GM12865 (cell line): ENCODE data around the gene POLD1.

ENCODE experiments used
- DNase-seq: peaks from one replicate; pipeline ENCODE4 v3.0.0; 2010; ENCODE audit warnings: low read depth
- H3K4me3 ChIP-seq: 2 replicates; pipeline ENCODE4 v1.5.1; 2011; ENCODE audit warnings: mild to moderate bottlenecking, low read depth, low read length, control low read depth
- TF ChIP-seq, protein P1 (sequence below): IDR thresholded peaks from 2 replicates; pipeline ENCODE4 v1.5.1; 2011; ENCODE audit warnings: low read length, control low read depth, low read depth, inconsistent platforms; ENCODE audit not compliant: insufficient read depth; ENCODE audit errors: missing control alignments

The POLD1 gene

DNA sequence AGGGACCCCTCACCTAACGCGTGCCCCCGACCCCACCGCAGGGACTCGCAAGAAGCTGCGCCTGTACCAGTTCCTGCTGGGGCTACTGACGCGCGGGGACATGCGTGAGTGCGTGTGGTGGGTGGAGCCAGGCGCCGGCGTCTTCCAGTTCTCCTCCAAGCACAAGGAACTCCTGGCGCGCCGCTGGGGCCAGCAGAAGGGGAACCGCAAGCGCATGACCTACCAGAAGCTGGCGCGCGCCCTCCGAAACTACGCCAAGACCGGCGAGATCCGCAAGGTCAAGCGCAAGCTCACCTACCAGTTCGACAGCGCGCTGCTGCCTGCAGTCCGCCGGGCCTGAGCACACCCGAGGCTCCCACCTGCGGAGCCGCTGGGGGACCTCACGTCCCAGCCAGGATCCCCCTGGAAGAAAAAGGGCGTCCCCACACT lies 43.9 kb downstream of the POLD1 start:
- TF ChIP-seq, protein P1, sequence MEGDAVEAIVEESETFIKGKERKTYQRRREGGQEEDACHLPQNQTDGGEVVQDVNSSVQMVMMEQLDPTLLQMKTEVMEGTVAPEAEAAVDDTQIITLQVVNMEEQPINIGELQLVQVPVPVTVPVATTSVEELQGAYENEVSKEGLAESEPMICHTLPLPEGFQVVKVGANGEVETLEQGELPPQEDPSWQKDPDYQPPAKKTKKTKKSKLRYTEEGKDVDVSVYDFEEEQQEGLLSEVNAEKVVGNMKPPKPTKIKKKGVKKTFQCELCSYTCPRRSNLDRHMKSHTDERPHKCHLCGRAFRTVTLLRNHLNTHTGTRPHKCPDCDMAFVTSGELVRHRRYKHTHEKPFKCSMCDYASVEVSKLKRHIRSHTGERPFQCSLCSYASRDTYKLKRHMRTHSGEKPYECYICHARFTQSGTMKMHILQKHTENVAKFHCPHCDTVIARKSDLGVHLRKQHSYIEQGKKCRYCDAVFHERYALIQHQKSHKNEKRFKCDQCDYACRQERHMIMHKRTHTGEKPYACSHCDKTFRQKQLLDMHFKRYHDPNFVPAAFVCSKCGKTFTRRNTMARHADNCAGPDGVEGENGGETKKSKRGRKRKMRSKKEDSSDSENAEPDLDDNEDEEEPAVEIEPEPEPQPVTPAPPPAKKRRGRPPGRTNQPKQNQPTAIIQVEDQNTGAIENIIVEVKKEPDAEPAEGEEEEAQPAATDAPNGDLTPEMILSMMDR, result no peak
- DNase-seq, result peak; percentile 82
- peak overlapping the region; percentile 19 for H3K4me3 ChIP-seq

DNA sequence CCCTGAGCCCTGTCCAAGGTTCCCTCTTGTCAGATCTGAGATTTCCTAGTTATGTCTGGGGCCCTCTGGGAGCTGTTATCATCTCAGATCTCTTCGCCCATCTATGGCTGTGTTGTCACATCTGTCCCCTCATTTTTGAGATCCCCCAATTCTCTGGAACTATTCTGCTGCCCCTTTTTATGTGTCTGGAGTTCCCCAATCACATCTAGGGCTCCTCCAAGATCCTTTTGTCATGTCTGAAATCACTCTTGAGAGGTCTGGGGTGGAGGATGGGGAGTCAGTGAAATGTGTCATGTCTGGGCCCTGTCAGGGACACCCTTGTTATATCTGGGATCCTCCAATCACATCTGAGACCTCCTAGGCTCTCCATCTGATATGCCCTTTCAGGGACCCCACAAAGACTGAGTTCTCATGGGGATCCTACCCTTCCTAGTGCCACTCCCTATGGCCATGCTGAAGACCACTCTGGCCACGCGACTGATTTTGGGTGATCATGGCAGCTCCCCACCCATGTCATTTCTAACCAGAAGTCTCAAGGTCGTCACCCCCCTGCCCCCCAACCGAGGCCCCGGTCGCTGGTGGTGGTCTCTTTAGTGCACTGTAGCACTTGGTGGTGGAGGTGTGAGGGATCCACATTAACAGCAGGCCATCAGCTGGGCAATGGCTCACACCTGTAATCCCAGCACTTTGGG lies 44.8 kb downstream of the POLD1 start:
- TF ChIP-seq, protein P1, result no peak
- no peak for DNase-seq
- H3K4me3 ChIP-seq, result no peak overlapping the region

DNA sequence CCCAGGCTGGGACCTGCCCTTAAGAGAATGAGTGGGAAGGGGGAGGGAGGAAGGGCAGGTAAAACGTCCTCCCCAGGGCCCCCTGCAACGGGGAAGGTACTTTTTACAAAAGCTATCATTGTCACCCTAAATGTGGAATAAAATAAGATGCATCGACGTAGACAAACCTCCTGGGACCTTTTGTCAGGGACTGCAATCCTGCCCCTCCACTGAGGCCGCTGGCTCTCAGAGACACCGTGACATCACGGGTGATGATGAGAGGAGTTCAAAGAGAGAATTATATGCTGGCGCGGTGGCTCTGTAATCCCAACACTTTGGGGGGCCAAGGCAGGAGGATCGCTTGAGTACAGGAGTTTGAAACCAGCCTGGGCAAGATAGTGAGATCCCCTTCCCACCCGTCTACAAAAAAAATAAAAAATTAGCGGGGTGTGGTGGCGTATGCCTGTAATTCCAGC lies 46.8 kb downstream of the POLD1 start:
- H3K4me3 ChIP-seq, result peak overlapping the region; percentile 53
- no peak for DNase-seq

GRCh38 chr19:50431343-50432220 lies 47.4 kb downstream of the POLD1 start:
- TF ChIP-seq, protein P1, result no peak
- H3K4me3 ChIP-seq, result peak overlapping the region; percentile 53
- DNase-seq, result peak; percentile 85

More for the DNA sequence above, 46.8 kb downstream of the POLD1 start:
- TF ChIP-seq, protein P1, result no peak

GRCh38 chr19:50432221-50433028 lies 48.3 kb downstream of the POLD1 start, which contains the start of gene MYBPC2:
Gene MYBPC2, plus strand, starts transcription at chr19:50432892. Its CDS starts 62 bp downstream, at chr19:50432954.
- peak; percentile 53 for DNase-seq
- TF ChIP-seq, protein P1, result no peak

More at GRCh38 chr19:50432221-50433028, 48.3 kb downstream of the POLD1 start, which contains the start of gene MYBPC2:
- peak within 1 kb of the TSS; percentile 53 for H3K4me3 ChIP-seq
